ENCODE measurements around the gene DGKG.
A peak's percentile ranks its signal among the peaks of the same experiment; 100 is the strongest.

Gene DGKG

DNA sequence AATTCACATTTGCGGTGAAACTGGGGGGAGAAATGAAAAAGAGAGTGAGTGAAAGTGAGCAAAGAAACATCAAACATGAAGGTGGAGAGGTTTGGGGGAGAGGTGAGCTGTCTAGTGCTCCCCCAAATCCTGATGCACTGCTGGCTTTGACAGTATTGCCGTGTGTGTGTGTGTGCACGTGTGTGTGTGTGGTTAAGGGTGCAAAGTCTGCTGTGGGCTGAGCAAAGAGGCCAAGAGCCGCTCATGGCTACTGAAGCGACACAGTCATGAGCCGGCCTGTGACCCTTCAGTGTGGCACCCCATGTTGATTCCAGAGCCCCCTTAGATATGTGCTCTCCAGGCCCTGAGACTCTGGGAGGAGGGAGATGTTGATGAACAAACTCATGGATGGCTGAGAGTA, 94.3 kb downstream of the DGKG start:
- POLR2A ChIA-PET = no interaction called here
- CTCF ChIA-PET = no interaction called here
- no peak for DNase-seq (ENCODE audit: extremely low spot score)
- no peak for TF ChIP-seq SUZ12 (IDR thresholded peaks at IDR 0.05)
- TF ChIP-seq L3MBTL2 (conservative IDR thresholded peaks at IDR 0.05) = no peak
- TF ChIP-seq ELF4 (IDR thresholded peaks at IDR 0.05) = no peak
- TF ChIP-seq TARDBP (IDR thresholded peaks at IDR 0.05) = no peak
- TF ChIP-seq CTBP1 (IDR thresholded peaks at IDR 0.05; ENCODE audit: borderline replicate concordance) = no peak
- no peak for TF ChIP-seq NFRKB (IDR thresholded peaks at IDR 0.05)
- TF ChIP-seq LEF1 (IDR thresholded peaks at IDR 0.05; ENCODE audit: borderline replicate concordance) = no peak
- TF ChIP-seq SP1 (IDR thresholded peaks at IDR 0.05) = no peak
- TF ChIP-seq ZNF384 (IDR thresholded peaks at IDR 0.05) = no peak
- no peak for TF ChIP-seq FOXK2 (IDR thresholded peaks at IDR 0.05)
- no peak for TF ChIP-seq FOXA1 (IDR thresholded peaks at IDR 0.05)
- no peak for TF ChIP-seq ARNT (IDR thresholded peaks at IDR 0.05)
- TF ChIP-seq FOXM1 (IDR thresholded peaks at IDR 0.05; ENCODE audit: borderline replicate concordance) = no peak

DNA sequence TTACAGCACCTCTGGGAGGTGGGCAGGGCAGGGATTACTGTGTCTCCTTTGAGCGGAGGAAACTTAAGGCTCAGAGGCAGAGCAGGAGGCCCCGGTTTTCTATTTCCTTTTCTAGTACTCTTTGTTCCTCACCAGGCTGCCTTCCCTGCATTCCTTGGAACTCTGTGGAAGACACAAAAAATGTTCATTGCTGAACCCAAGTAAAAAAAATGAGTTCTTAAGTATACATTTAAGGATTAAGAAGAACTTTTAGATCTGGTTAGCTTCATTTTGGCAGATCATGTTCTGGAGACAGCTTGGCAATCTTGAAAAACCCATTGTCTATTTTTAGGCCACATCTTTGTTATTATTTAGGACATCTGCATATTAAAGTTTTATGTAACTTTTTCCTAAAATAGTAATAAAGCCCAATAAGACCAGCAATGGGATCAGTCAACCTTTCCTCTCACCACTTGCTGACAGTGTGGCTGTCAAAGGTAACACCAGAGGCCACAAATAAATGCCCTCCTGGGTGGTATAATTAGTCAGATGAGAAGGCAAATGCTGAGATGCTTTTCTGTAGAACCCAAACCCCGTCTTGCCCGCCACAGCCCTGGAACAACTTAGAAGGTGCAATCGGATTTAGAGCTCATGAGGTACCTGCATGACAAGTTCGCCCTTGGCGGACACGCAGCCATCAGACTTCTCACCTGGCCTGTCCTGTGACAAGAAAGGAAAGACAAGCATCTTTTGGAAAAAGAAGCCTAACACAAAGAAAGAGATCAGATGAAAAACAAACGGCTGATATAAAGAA, 97.2 kb downstream of the DGKG start:
- TF ChIP-seq FOXK2 (IDR thresholded peaks at IDR 0.05) (no peak), HDGF (IDR thresholded peaks at IDR 0.05; ENCODE audit: borderline replicate concordance) (no peak), LEF1 (IDR thresholded peaks at IDR 0.05; ENCODE audit: borderline replicate concordance) (no peak), CTBP1 (IDR thresholded peaks at IDR 0.05; ENCODE audit: borderline replicate concordance) (no peak), FOXA1 (IDR thresholded peaks at IDR 0.05) (no peak), FOXM1 (IDR thresholded peaks at IDR 0.05; ENCODE audit: borderline replicate concordance) (no peak), TARDBP (IDR thresholded peaks at IDR 0.05) (no peak), L3MBTL2 (conservative IDR thresholded peaks at IDR 0.05) (no peak), ZNF384 (IDR thresholded peaks at IDR 0.05) (no peak), SUZ12 (IDR thresholded peaks at IDR 0.05) (no peak), NFRKB (IDR thresholded peaks at IDR 0.05) (no peak), BHLHE40 (IDR thresholded peaks at IDR 0.05; ENCODE audit: borderline replicate concordance) (no peak)
- CTCF ChIA-PET = interaction anchor here (0.6 kb wide), 1 partner anchor 292 kb away, joined by 3 read pairs; no protein-coding TSS in a partner anchor
- POLR2A ChIA-PET = no interaction called here
- no peak for DNase-seq (ENCODE audit: extremely low spot score)

DNA sequence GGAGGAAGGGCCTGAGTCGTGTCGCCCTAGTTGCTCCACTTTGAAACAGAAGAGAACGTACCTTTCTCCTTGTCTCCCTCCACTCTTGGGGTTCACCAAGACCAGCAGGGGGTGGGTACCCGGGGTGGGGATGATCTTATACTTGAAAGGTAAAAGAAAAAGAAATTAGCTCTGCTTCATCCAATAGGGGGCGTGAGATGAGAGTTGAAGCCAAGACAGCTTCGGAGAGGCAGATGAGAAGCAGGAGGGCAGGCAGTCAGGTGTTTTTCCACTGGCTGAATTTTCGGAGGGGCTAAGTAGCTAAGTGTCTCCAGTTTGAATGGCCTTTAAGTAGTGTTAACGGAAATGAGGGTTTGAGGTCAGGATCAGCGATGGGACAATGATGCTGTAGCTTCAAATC, 100.4 kb downstream of the DGKG start:
- DNase-seq (ENCODE audit: extremely low spot score) = peak; percentile 12
- CTCF ChIA-PET = interaction anchor here (0.7 to 1.0 kb wide), 2 partner anchors 16 to 278 kb away, joined by 3 to 4 read pairs; no protein-coding TSS in a partner anchor
- TF ChIP-seq FOXA1 (IDR thresholded peaks at IDR 0.05) (no peak), ZNF384 (IDR thresholded peaks at IDR 0.05) (no peak), BHLHE40 (IDR thresholded peaks at IDR 0.05; ENCODE audit: borderline replicate concordance) (no peak), TARDBP (IDR thresholded peaks at IDR 0.05) (no peak)
- POLR2A ChIA-PET = no interaction called here

DNA sequence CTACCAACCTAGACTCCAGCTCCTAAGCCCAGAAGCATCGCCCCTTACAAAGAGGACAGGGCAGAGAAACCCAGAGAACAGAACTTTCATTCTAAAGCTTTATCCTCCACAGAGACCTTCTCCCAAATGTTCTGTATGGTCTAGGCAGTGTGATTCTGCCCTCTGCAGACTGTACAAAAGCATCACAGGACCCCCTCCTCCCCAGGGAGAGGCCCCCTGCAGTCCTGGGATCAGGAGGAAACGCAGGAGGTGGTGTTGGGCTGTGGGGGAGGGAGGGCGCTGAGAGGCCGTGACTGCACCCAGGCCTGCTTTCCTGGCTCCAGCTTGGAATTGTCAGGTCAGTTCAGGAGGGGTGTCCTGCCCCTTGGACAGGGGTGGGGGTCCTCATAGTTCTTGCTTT, 101.3 kb downstream of the DGKG start:
- DNase-seq (ENCODE audit: extremely low spot score) = no peak
- TF ChIP-seq HDGF (IDR thresholded peaks at IDR 0.05; ENCODE audit: borderline replicate concordance) = no peak
- POLR2A ChIA-PET = no interaction called here
- CTCF ChIA-PET = interaction anchor here (2.7 kb wide), 1 partner anchor 280 kb away, joined by 13 read pairs; no protein-coding TSS in a partner anchor

DNA sequence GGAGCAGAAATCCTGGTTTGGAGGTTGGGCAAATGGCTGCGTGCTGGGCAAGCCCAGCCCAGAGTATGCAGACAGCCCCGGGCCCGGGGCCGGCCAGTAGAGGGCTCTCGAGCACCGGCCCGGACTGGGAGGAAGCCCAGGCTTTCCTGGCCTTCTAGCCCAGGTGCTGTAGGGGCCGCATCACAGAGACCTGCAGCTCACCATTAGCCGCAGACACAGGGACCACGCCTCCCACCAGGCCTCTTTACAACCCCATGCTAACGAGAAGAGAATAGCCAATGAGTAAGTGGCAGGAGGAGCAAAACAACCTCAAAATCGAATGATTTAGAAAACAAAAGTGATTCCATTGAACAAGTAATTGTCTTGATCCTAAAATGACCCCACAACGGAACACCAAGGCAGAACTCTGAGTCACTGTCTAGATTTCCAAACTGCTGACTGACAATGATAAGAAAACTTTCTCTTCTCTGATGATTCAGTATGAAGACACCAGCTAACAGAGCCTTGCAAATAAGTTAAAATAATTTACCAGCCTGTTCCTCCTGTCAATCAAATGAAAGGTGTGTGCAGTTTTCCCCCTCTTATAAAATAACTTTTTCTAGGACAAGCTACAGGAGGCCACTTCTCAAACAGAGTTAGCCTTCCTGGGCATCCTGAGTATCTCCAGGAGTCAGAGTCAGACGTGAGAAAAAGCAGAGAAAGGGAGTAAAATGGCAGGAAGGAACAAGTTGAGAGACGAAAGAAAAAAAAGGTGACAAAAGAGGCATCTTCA, 102.2 kb downstream of the DGKG start:
- no peak for TF ChIP-seq BHLHE40 (IDR thresholded peaks at IDR 0.05; ENCODE audit: borderline replicate concordance)
- TF ChIP-seq, protein P1, sequence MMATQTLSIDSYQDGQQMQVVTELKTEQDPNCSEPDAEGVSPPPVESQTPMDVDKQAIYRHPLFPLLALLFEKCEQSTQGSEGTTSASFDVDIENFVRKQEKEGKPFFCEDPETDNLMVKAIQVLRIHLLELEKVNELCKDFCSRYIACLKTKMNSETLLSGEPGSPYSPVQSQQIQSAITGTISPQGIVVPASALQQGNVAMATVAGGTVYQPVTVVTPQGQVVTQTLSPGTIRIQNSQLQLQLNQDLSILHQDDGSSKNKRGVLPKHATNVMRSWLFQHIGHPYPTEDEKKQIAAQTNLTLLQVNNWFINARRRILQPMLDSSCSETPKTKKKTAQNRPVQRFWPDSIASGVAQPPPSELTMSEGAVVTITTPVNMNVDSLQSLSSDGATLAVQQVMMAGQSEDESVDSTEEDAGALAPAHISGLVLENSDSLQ (IDR thresholded peaks at IDR 0.05) = peak; percentile 52; the same call in 1 of the 2 replicates
- CTCF ChIA-PET = interaction anchor here (0.6 to 2.7 kb wide), 3 partner anchors 22 to 316 kb away, joined by 3 to 13 read pairs (median 4); no protein-coding TSS in a partner anchor
- POLR2A ChIA-PET = no interaction called here
- peak; percentile 75 for DNase-seq (ENCODE audit: extremely low spot score)

DNA sequence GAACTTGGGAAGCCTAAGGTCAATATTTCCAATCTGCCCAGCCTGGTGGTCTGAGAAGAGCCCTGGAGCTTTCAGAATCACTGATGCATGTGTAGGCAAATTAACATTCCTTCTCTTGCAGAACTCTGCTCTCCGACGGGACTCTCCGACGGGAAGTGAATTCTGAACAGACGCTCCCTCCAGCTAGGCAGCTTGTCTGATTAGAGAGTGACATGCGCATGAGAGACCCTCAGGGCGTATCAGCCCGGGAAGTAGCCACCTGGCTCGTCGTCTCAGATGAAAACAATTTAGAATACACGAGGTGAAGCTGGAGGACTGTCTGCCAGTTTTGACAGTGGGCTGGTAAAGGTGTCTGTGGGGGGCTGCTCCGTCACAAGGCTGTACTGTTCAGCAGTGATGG, 103.1 kb downstream of the DGKG start:
- no peak for TF ChIP-seq BHLHE40 (IDR thresholded peaks at IDR 0.05; ENCODE audit: borderline replicate concordance)
- TF ChIP-seq TARDBP (IDR thresholded peaks at IDR 0.05) = no peak
- no peak for TF ChIP-seq L3MBTL2 (conservative IDR thresholded peaks at IDR 0.05)
- TF ChIP-seq HDGF (IDR thresholded peaks at IDR 0.05; ENCODE audit: borderline replicate concordance) = no peak
- TF ChIP-seq, protein P1 (IDR thresholded peaks at IDR 0.05) = no peak
- TF ChIP-seq FOXA1 (IDR thresholded peaks at IDR 0.05) = no peak
- TF ChIP-seq FOXK2 (IDR thresholded peaks at IDR 0.05) = no peak
- TF ChIP-seq LEF1 (IDR thresholded peaks at IDR 0.05; ENCODE audit: borderline replicate concordance) = no peak
- TF ChIP-seq ELF4 (IDR thresholded peaks at IDR 0.05) = no peak
- no peak for TF ChIP-seq ARNT (IDR thresholded peaks at IDR 0.05)
- no peak for TF ChIP-seq CTBP1 (IDR thresholded peaks at IDR 0.05; ENCODE audit: borderline replicate concordance)
- CTCF ChIA-PET = interaction anchor here (0.5 to 2.7 kb wide), 4 partner anchors 22 to 375 kb away, joined by 3 to 13 read pairs (median 4); no protein-coding TSS in a partner anchor
- POLR2A ChIA-PET = no interaction called here
- no peak for DNase-seq (ENCODE audit: extremely low spot score)

DNA sequence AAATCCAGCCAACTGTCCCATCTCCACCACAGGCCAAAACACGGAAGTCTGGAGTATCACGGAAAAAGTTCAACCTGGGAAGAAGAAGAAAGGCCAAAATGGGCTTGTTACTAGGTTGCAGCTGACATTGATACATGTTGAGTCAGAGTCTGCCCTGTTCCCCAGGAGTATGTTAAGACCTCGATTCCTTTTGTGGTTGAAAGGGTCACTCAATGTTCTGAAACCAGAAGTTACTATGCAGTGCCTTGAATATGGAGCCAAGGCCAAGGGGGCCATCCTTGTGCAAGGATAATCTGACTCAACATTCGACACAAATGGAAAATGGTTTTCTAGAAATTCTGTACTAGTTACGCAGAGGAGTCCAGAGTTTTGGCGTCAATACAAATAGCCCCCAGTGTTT, 104.2 kb downstream of the DGKG start:
- ChIA-PET CTCF (no interaction called here), POLR2A (no interaction called here)
- TF ChIP-seq ZNF384 (IDR thresholded peaks at IDR 0.05) (no peak), ELF4 (IDR thresholded peaks at IDR 0.05) (no peak), HDGF (IDR thresholded peaks at IDR 0.05; ENCODE audit: borderline replicate concordance) (no peak), FOXA1 (IDR thresholded peaks at IDR 0.05) (no peak), FOXK2 (IDR thresholded peaks at IDR 0.05) (no peak), L3MBTL2 (conservative IDR thresholded peaks at IDR 0.05) (no peak), NFRKB (IDR thresholded peaks at IDR 0.05) (no peak), SUZ12 (IDR thresholded peaks at IDR 0.05) (no peak), LEF1 (IDR thresholded peaks at IDR 0.05; ENCODE audit: borderline replicate concordance) (no peak), FOXM1 (IDR thresholded peaks at IDR 0.05; ENCODE audit: borderline replicate concordance) (no peak), TARDBP (IDR thresholded peaks at IDR 0.05) (no peak), BHLHE40 (IDR thresholded peaks at IDR 0.05; ENCODE audit: borderline replicate concordance) (no peak), CTBP1 (IDR thresholded peaks at IDR 0.05; ENCODE audit: borderline replicate concordance) (no peak), SP1 (IDR thresholded peaks at IDR 0.05) (no peak), ARNT (IDR thresholded peaks at IDR 0.05) (no peak)
- TF ChIP-seq, protein P1 (IDR thresholded peaks at IDR 0.05) = no peak
- no peak for DNase-seq (ENCODE audit: extremely low spot score)
